CD4-positive, CD25-positive, alpha-beta regulatory T cell (primary cell): ENCODE results near the gene SHROOM3. TPM values are rescaled to one million over a fixed set of nuclear protein-coding genes. Genes with fewer than 3 reads are reported as not detected.

Experiments
- ATAC-seq, 2 donors: fragments of 150-1000 bp; cut with Tn5 transposase; one replicate each; pipeline ENCODE4 v1.10.0; 2021; ENCODE audit warnings: low read depth in 2 of 2, moderate number of reproducible peaks in 2 of 2, moderate library complexity in 1 of 2
- DNase-seq, 3 donors: peaks; one replicate each; pipeline versions ENCODE4 v3.0.0 to v3.0.0-alpha.2; 2012 to 2022; ENCODE audit warnings: mixed read lengths in 1 of 3
- H3K27ac ChIP-seq: one replicate; pipeline ENCODE4 v1.7.0; 2013; ENCODE audit warnings: mild to moderate bottlenecking, low read length; ENCODE audit not compliant: insufficient read depth, poor library complexity, severe bottlenecking
- H3K27me3 ChIP-seq: one replicate; pipeline ENCODE4 v1.7.0; 2013; ENCODE audit warnings: low read length; ENCODE audit not compliant: control insufficient read depth, insufficient read depth
- H3K36me3 ChIP-seq: one replicate; pipeline ENCODE4 v1.7.0; 2013; ENCODE audit warnings: mild to moderate bottlenecking, low read length, moderate library complexity; ENCODE audit not compliant: control insufficient read depth, insufficient read depth
- H3K4me1 ChIP-seq: 2 replicates; pipeline ENCODE4 v1.7.0; 2013; ENCODE audit warnings: mild to moderate bottlenecking, low read length; ENCODE audit not compliant: insufficient read depth, control insufficient read depth, poor library complexity, severe bottlenecking
- H3K4me3 ChIP-seq: one replicate; pipeline ENCODE4 v1.7.0; 2013; ENCODE audit warnings: low read depth, mild to moderate bottlenecking, low read length, moderate library complexity
- H3K9me3 ChIP-seq, 2 experiments: 1 replicate in 1 of 2; 2 replicates in 1 of 2; pipeline ENCODE4 v1.7.0; 2013; ENCODE audit warnings: low read length in 2 of 2, mild to moderate bottlenecking in 1 of 2, moderate library complexity in 1 of 2; ENCODE audit not compliant: control insufficient read depth in 2 of 2
- H3K27ac Mint-ChIP-seq, 3 donors: one replicate each; pipeline ENCODE4 v1.8.0; 2020 to 2022; ENCODE audit warnings: mild to moderate bottlenecking in 3 of 3, mixed read lengths in 3 of 3, moderate library complexity in 2 of 3
- H3K27me3 Mint-ChIP-seq: one replicate; pipeline ENCODE4 v1.8.0; 2022; ENCODE audit warnings: mild to moderate bottlenecking, mixed read lengths
- H3K36me3 Mint-ChIP-seq: one replicate; pipeline ENCODE4 v1.8.0; 2020; ENCODE audit warnings: mixed read lengths
- H3K4me1 Mint-ChIP-seq, 4 donors: one replicate each; pipeline ENCODE4 v1.8.0; 2020 to 2022; ENCODE audit warnings: mixed read lengths in 4 of 4, mild to moderate bottlenecking in 1 of 4
- H3K4me3 Mint-ChIP-seq, 4 donors: one replicate each; pipeline ENCODE4 v1.8.0; 2020 to 2022; ENCODE audit warnings: mild to moderate bottlenecking in 4 of 4, mixed read lengths in 4 of 4, moderate library complexity in 3 of 4
- H3K9me3 Mint-ChIP-seq, 7 donors: one replicate each; pipeline ENCODE4 v1.8.0; 2020 to 2022; ENCODE audit warnings: mixed read lengths in 7 of 7, mild to moderate bottlenecking in 3 of 7, moderate library complexity in 2 of 7
- polyA plus RNA-seq, 4 donors: library from polyadenylated mRNA; unstranded; fragments of 300-500 nt; fragmentation: Illumina TruSeq; gene quantifications; one replicate each; pipeline ENCODE4 v1.2.3, GENCODE V29; 2021
- total RNA-seq: library from RNA; stranded (reverse); gene quantifications from one replicate; pipeline ENCODE4 v1.2.3, GENCODE V29; 2022

Gene SHROOM3
- total and polyA plus RNA-seq, 5 donors from 2014 or later, result not detected

GRCh38 chr4:76569706-76570105, 134.7 kb downstream of the SHROOM3 start:
- Mint-ChIP-seq H3K9me3 (no peaks in the 10 kb centered on the region), H3K27me3 (peaks cover 7% of the 10 kb centered on the region), H3K4me1 (no peaks in the 10 kb centered on the region), H3K36me3 (no peaks in the 10 kb centered on the region), H3K4me3 (no peak overlapping the region), H3K27ac (no peak overlapping the region)
- Histone ChIP-seq H3K27ac (no peak overlapping the region), H3K36me3 (no peaks in the 10 kb centered on the region), H3K4me3 (no peak overlapping the region), H3K27me3 (peaks cover 5% of the 10 kb centered on the region), H3K4me1 (no peaks in the 10 kb centered on the region), H3K9me3 (no peaks in the 10 kb centered on the region)
- DNase-seq (no peak), ATAC-seq (no peak)

- Histone ChIP-seq H3K4me3 (no peak overlapping the region), H3K4me1 (no peaks in the 10 kb centered on the region), H3K27me3 (peaks cover 5% of the 10 kb centered on the region), H3K9me3 (no peaks in the 10 kb centered on the region), H3K27ac (no peak overlapping the region), H3K36me3 (no peaks in the 10 kb centered on the region)
- DNase-seq (no peak), ATAC-seq (no peak)
- Mint-ChIP-seq H3K27me3 (peaks cover 7% of the 10 kb centered on the region), H3K9me3 (no peaks in the 10 kb centered on the region), H3K4me3 (no peak overlapping the region), H3K36me3 (no peaks in the 10 kb centered on the region), H3K4me1 (no peaks in the 10 kb centered on the region), H3K27ac (no peak overlapping the region)
Observed at GRCh38 chr4:76570141-76570973, 135.3 kb downstream of the SHROOM3 start.

GRCh38 chr4:76571274-76571673, 136.2 kb downstream of the SHROOM3 start:
- H3K36me3 Mint-ChIP-seq, result no peaks in the 10 kb centered on the region
- H3K27me3 Mint-ChIP-seq, result peaks cover 10% of the 10 kb centered on the region
- Histone ChIP-seq H3K4me1 (no peaks in the 10 kb centered on the region), H3K4me3 (no peak overlapping the region), H3K27ac (no peak overlapping the region), H3K27me3 (peaks cover 8% of the 10 kb centered on the region), H3K36me3 (no peaks in the 10 kb centered on the region), H3K9me3 (no peaks in the 10 kb centered on the region)
- ATAC-seq (no peak), DNase-seq (no peak)
- H3K4me3 Mint-ChIP-seq, result no peak overlapping the region
- H3K4me1 Mint-ChIP-seq, result no peaks in the 10 kb centered on the region
- H3K9me3 Mint-ChIP-seq, result no peaks in the 10 kb centered on the region
- H3K27ac Mint-ChIP-seq, result no peak overlapping the region

GRCh38 chr4:76572224-76572623, 137.2 kb downstream of the SHROOM3 start:
- Mint-ChIP-seq H3K36me3 (no peaks in the 10 kb centered on the region), H3K9me3 (no peaks in the 10 kb centered on the region), H3K4me1 (no peaks in the 10 kb centered on the region), H3K27me3 (peaks cover 11% of the 10 kb centered on the region), H3K4me3 (no peak overlapping the region), H3K27ac (no peak overlapping the region)
- Histone ChIP-seq H3K9me3 (no peaks in the 10 kb centered on the region), H3K4me1 (no peaks in the 10 kb centered on the region), H3K27ac (no peak overlapping the region), H3K36me3 (no peaks in the 10 kb centered on the region), H3K4me3 (no peak overlapping the region), H3K27me3 (peaks cover 8% of the 10 kb centered on the region)
- ATAC-seq (no peak), DNase-seq (no peak)

- ATAC-seq (no peak), DNase-seq (no peak)
- Mint-ChIP-seq H3K27ac (no peak overlapping the region), H3K9me3 (peaks cover 0 to under 1% (median 0%) of the 10 kb centered on the region in 7 donors), H3K36me3 (no peaks in the 10 kb centered on the region), H3K27me3 (peaks cover 25% of the 10 kb centered on the region), H3K4me3 (no peak overlapping the region), H3K4me1 (no peaks in the 10 kb centered on the region)
- Histone ChIP-seq H3K9me3 (no peaks in the 10 kb centered on the region), H3K36me3 (no peaks in the 10 kb centered on the region), H3K4me3 (no peak overlapping the region), H3K4me1 (no peaks in the 10 kb centered on the region), H3K27ac (no peak overlapping the region), H3K27me3 (peaks cover 9% of the 10 kb centered on the region)
Observed at GRCh38 chr4:76576824-76577223, 141.8 kb downstream of the SHROOM3 start.

- no peaks in the 10 kb centered on the region for H3K4me1 Mint-ChIP-seq
- no peak overlapping the region for H3K4me3 Mint-ChIP-seq
- no peaks in the 10 kb centered on the region for H3K36me3 Mint-ChIP-seq
- ATAC-seq (no peak), DNase-seq (no peak)
- Histone ChIP-seq H3K27me3 (peaks cover 9% of the 10 kb centered on the region), H3K4me1 (no peaks in the 10 kb centered on the region), H3K27ac (no peak overlapping the region), H3K36me3 (no peaks in the 10 kb centered on the region), H3K4me3 (no peak overlapping the region), H3K9me3 (no peaks in the 10 kb centered on the region)
- peaks cover 25% of the 10 kb centered on the region for H3K27me3 Mint-ChIP-seq
- no peak overlapping the region for H3K27ac Mint-ChIP-seq
- peaks cover 0 to 6% (median 0%) of the 10 kb centered on the region in 7 donors for H3K9me3 Mint-ChIP-seq
Observed at GRCh38 chr4:76578002-76578560, 143.1 kb downstream of the SHROOM3 start.

- Histone ChIP-seq H3K36me3 (no peaks in the 10 kb centered on the region), H3K27me3 (peaks cover 12% of the 10 kb centered on the region), H3K4me3 (no peak overlapping the region), H3K4me1 (no peaks in the 10 kb centered on the region), H3K9me3 (no peaks in the 10 kb centered on the region), H3K27ac (no peak overlapping the region)
- DNase-seq (no peak), ATAC-seq (no peak)
- Mint-ChIP-seq H3K9me3 (peaks cover 0 to 6% (median 0%) of the 10 kb centered on the region in 7 donors), H3K4me1 (no peaks in the 10 kb centered on the region), H3K36me3 (no peaks in the 10 kb centered on the region), H3K27me3 (peaks cover 21% of the 10 kb centered on the region), H3K4me3 (no peak overlapping the region), H3K27ac (no peak overlapping the region)
Observed at GRCh38 chr4:76579596-76580375, 144.8 kb downstream of the SHROOM3 start.
